Thyroid gland (tissue), 4 donors: ENCODE data around the gene ARPP21.

Experiments used
- POLR2A ChIP-seq, 2 donors: fragments of 450-650 bp; IDR thresholded peaks; one replicate each; pipeline ENCODE4 v1.6.1; 2017; ENCODE audit warnings: antibody characterized with exemption in 2 of 2, mild to moderate bottlenecking in 2 of 2, moderate library complexity in 1 of 2
- TF ChIP-seq, protein P1 (sequence below), 6 experiments: fragments of 200-600 bp in 3 of 6; fragments of 450-650 bp in 3 of 6; sonication (generic) in 3 of 6; IDR thresholded peaks; one replicate each; pipeline ENCODE4 v1.5.1; 2016 to 2019; ENCODE audit warnings: antibody characterized with exemption in 6 of 6, mild to moderate bottlenecking in 2 of 6, inconsistent platforms in 1 of 6, moderate library complexity in 1 of 6

DNA sequence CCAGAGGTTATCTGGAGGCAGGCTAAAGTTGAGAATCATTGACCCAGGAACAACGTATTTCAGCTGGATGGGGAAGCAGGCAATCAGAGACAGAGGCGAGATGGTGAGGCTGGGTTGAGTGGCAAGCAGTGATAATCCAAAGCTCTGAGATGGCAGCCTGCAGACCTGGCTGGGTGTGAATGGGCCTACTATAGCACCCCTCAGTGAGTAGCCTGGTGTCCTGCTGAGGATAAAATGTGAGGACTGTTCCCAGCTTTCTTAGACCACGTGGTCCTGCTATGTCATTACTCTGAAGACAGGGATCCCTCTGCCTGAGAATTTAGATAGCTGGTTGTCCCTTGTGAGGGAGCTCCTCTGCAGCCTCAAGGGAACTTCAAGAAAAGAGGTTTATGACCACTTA lies 141.5 kb downstream of the ARPP21 start:
- TF ChIP-seq, protein P1, sequence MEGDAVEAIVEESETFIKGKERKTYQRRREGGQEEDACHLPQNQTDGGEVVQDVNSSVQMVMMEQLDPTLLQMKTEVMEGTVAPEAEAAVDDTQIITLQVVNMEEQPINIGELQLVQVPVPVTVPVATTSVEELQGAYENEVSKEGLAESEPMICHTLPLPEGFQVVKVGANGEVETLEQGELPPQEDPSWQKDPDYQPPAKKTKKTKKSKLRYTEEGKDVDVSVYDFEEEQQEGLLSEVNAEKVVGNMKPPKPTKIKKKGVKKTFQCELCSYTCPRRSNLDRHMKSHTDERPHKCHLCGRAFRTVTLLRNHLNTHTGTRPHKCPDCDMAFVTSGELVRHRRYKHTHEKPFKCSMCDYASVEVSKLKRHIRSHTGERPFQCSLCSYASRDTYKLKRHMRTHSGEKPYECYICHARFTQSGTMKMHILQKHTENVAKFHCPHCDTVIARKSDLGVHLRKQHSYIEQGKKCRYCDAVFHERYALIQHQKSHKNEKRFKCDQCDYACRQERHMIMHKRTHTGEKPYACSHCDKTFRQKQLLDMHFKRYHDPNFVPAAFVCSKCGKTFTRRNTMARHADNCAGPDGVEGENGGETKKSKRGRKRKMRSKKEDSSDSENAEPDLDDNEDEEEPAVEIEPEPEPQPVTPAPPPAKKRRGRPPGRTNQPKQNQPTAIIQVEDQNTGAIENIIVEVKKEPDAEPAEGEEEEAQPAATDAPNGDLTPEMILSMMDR (IDR thresholded peaks at IDR 0.05) = no peak
- no peak for TF ChIP-seq POLR2A (IDR thresholded peaks at IDR 0.05)
